ENCODE results near the gene IRF4.

Gene IRF4

DNA sequence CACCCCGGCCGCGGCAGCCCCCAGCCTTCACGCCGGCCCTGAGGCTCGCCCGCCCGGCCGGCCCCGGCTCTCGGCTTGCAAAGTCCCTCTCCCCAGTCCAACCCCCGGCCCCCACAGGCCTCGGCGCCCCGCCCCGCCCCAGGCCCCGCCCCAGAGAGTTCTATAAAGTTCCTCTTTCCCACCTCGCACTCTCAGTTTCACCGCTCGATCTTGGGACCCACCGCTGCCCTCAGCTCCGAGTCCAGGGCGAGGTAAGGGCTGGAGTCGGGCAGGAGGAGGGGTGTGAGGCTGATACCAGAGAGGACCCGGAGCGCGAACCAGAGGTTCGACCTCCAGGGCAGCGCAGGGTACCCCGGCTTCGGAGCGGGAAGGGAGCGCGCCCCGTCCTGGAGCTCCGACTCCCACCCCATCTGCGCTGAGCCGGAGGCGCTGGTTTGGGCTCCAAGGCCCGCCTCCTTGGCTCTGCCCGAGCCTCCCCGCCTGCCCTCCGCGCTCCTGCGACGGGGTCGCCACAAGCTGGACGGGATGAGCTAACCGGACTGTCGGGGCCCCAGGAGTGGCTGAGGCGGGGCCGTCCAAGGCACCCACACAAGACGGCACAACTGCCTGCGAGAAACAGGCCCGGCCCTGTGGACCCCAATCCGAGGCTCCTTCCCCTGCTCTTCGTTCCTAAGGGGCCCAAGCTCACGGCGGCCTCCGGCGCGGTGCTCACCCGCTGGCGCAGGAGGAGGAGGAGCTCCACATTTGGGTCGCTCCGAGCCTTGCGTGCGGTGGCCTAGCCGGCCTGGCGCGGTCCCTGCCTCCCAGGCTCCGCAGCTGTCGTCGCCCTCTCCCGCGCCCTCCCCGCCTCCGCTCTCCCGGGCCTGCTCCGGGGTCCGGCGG, at the start of gene IRF4:
TSS of gene IRF4 (plus strand) at position 194 of the 882 bp plus-strand sequence. CDS start 1,401 bp downstream, outside the sequence.
- no peak for DNase-seq

DNA sequence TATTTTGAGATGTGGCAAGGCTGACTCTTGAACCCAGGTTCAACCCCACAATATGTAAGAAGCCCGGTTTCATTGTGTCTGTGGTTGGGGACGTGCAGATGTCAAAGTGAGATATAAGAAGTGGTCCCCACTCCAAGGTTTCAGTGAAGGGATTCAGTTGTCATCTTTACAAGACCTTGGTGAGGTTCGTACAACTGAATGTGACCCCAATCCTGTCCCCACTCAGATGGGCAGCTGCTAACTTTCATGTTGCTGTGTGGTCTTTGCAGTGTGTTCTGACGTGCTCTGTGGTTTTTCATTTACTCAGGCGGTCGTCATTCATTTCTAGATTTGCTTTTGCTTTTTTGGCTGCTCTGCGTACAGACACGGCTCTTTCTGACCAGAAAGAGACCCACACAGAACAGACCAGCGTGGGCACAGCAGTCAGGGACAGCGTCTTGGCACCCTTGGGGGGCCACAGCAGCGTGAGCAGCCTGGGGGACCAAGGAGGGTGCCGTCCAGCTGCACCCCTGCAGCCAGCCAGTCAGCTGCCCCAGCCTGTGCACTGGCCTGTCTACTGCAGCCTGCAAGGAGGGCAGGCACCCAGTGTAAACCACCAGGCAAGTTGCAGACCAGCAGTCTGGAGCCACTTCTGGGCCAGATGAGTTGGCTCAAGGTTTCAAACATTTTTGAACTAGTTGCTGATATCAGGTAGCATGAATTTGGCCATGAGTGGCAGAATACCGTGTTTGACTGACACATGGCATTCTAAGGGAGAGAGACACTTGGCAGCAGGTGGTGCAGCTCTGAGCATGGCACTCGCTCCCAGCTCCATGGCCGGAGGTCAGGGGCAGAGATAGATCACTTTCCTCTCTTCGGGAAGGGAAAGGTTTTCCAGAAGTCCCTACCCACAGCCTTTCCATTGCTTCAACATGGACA, 49.4 kb upstream of the IRF4 start:
- no peak for DNase-seq

DNA sequence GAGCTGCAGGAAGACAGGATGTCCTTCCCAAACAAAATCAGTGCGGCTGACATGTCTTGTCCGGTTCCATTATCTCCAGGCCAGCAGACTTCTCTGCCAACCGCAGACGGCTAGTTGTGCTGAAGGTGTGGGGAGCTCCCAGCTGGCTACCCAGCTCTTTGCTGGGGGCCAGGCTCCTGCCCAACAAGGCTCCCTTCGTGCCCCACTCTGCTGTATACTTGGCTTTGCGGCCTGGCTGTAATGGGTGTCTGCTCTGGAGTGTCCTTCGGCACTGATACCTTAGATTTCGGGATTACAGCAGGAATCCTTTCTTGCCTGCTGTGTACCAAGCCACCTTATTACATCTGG, 48.7 kb upstream of the IRF4 start:
- no peak for DNase-seq

DNA sequence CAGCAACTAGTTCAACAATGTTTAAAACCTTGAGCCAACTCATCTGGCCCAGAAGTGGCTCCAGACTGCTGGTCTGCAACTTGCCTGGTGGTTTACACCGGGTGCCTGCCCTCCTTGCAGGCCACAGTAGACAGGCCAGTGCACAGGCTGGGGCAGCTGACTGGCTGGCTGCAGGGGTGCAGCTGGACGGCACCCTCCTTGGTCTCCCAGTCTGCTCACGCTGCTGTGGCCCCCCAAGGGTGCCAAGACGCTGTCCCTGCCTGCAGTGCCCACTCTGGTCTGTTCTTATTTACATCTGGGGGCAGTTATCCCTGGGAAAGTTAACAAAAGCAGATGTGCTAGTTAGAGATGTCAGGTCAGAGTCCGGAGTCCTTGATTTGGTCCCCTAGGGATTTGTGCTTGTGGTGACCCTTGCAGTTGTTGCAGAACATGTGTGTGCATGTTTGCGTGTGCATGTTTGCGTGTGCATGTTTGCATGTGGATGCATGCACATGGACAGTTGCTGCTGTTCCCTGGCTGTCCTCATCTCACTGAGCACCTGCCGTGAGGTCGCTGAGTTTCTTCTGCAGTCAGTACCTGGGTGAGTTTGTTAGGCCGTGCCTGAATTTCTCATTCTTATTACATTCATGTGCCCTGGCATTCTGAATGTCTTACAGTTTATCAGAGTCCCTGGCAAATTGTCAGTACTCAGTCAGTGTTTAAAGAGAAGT, 48.2 kb upstream of the IRF4 start:
- no peak for DNase-seq

DNA sequence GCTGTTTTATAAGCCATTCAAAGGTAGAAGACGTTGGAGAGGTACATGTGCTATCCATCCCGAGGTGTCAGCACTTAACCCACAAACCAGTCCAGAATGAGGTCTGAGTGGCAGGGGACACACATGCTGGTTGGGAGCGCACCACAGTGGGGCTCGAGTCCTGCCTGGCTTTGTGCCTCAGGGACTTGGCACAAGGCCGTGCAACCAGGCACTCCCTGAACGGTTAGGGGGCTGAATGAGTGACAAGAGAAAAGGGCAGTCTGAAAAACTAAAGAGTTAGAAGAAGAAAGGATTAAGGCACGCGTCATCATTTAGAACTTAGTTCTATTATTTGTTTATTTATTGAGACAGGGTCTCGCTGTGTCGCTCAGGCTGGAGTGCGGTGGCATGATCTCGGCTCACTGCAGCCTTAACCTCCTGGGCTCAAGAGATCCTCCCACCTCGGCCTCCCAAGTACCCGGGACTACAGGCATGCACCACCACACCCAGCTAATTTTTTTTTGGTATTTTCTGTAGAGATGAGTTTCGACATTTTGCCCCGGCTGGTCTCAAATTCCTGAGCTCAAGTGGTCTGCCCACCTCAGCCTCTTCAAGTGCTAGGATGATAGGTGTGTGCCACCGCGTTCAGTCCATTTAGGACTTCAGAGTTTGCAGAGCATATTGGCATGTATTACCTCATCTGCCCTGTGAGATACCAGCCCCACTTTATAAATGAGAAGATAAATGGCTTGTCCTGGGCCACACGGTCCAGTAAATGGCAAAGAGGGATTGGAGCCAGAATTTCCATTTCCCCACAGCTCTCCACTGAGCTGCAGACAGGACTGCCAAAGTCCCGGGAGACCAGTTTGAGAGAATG, 47.4 kb upstream of the IRF4 start:
- no peak for DNase-seq

DNA sequence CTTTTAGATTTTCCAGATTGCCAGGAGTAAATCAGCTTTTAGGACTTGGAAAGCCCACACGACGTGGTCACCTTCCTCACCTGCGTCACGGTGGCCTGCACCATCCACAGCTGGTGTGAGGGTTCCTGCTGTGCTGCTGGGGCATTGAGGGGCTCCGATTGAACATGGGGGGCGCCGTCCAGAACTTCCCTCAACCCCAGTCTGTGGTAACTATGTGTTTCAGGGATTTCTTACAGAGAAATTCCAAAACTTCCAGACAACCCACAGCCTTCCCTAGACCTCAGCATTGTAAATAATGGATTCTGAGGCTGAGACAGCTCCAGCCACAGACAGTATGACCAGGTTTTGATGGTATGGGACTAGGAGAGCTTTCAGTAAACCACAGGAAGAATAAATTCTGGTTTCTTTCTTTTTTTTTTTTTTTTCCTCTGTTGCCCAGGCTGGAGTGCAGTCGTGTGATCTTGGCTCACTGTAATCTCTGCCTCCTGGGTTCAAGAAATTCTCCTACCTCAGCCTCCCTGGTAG, 46.7 kb upstream of the IRF4 start:
- no peak for DNase-seq

DNA sequence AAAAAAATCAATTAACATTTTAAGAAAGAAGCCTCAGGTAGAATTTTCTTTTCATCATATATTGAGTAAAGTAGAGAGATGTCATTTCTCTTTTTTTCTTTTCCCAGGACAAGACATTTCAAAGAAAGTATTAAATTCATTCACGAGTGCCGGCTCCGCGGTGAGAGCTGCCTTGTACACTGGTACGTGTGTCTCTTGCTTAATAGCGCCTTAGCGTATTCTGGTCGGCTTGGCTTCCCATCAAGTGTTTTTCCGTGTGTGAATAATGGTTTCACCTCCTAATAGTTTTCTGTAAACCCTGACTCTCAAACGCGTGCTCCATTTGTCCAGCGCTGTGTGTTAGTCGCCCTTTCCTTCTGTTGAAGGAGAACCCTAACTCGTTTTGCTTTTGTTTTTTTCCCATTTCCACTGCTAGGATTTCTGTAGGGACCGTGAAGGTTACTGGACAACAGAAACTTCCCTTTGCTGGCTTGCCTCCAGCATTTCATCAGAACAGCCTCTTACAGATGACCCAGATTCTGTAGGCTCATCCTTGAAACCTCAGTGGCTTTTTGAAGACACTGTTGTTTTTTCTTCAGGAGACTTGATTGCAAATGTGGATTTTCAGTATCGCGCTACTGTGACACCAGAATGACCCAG, 45.7 kb upstream of the IRF4 start:
- DNase-seq = no peak

DNA sequence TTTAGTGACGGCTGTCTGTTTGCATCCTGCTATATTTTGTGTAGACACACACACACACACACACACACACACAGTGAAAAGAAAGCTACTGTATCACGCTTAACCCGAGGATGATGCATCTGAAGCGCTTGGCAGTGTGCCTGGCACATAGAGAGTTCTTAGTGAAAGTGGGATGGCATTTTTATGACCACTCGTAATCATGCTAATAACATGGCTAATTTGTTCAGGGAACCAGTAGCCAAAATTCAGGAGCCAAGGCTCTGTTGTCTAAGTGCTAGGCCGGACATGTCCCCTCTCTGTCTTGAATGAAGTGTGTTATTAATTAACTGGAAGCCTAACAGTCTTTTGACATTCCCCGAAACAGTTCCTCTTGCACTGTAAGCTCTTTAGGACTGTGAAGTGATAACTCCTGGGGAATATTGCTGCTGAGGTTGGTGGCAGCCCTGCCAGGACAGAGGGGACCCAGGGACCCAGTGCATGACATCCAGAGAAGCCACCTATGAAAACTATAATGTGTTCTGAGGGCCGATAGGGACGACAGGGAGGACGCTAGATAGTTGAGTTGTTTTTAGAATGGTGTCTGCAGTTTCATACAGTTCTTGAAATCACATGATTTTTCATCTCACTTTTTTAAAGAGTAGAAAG, 45.0 kb upstream of the IRF4 start:
- DNase-seq = no peak

DNA sequence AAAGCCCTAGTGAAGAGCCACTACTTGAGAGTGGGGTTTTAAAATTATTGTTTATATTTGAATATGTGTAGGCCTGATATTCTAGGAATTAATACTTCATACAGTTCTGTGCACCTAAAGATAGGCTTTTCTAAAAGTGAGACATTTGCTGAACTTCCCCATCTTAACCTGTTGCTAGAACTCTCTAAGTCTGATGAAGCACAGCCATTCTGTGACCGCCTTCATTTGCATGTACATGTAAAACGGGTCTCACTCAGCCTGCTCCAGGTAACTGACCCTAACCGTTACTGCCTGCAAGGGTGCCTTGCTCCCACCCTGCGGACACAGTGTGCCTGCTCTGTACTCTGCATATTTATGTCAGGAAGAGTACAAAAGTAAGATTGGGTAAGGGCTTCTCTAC, 44.3 kb upstream of the IRF4 start:
- DNase-seq = no peak

DNA sequence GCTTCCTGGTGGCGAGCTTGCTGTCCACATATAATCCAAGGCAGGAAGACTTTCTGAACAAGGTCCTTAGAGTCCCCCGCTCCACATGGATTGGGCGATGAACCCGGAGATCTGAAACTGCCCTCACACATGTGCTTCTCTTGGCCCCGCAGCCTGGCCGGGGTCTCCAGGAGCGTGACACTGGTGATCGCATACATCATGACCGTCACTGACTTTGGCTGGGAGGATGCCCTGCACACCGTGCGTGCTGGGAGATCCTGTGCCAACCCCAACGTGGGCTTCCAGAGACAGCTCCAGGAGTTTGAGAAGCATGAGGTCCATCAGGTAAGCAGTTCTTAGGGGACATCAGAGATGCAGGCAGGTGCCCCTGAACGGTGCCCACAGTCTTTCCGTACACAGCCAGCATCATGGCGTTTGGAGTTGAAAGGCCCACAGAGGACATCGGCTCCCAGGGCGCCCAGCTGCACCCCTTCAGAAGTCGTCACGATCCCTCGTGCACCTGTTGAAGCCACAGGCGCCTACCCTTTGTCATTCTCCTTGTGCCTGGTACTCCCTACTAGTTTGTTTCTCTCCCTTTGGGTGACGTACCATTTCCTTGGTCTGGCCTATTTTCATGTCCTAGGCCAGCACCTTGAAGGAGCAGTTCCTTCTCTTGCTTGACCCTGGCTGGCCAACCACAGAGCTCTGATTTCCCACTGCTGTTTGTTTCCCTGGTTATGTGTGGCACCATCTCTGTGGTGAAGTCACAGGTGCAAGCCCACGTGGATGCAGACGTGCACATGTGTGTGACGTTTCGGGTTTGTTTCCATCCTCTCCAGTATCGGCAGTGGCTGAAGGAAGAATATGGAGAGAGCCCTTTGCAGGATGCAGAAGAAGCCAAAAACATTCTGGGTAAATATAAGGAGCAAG, 43.3 kb upstream of the IRF4 start:
- DNase-seq = no peak

DNA sequence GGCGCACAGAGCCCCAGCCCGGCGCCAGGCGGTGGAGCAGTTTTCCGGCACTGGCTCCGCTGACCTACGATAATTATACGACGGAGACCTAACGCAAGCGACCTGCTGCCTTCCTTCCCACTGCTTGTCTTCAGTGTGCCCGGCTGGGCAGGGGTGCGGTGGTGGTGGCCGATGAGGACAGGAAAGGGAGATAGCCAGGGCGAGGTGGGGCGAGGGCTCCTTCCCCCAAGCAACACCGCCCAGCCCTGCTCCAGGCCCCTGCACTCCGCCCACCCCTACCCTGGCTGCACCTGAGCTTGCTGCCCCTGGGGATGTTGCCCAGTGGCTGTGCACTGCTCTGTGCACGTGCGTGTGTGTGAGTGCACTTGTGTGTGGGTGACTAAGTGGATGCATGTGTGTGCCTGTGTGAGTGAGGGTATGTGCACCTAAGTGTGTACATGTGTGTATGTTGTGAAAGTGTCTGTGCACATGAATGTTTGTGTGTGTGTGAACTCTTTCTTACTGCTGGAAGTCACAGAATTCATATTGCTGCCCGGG, 42.6 kb upstream of the IRF4 start:
- no peak for DNase-seq

DNA sequence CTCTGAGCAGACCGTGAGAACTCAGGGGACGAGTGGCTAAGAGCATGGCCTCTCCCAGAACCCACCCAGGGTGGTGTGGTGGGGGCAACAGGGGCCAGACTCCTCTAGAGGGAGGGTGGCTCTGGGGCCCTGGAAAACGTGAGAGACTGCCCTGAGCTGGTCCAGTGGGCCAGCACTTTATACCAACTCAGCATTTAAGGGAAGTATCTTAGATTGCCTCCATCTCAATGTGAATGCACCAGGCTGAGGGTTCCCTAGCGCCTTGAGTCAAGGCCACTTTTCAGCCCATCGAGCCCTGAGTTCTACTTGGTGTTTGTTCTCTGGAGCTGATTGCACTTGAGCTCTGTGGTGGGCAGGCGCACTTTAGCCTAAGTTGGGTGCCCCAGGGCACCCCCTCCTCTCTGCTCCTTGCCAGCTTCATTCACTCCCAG, 42.0 kb upstream of the IRF4 start:
- DNase-seq = no peak

DNA sequence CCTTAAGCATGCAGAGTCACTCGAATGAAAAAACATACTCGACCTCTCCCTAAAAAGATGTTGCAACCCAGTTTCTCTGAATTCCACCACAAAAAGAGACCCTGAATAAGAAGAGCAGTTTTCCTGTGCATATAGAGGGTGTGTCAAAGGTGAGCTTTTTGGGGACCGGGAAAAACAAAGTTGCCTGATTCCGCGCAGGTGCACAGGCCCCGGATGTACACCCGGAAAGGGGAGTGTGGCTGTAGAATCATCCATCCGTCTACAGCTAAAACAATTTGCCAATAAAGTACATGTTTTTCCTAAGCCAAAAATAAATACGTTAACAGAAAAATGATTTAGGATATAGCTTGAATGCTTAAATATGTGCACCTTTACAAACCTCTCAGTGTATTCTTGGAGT, 41.2 kb upstream of the IRF4 start:
- DNase-seq = no peak

DNA sequence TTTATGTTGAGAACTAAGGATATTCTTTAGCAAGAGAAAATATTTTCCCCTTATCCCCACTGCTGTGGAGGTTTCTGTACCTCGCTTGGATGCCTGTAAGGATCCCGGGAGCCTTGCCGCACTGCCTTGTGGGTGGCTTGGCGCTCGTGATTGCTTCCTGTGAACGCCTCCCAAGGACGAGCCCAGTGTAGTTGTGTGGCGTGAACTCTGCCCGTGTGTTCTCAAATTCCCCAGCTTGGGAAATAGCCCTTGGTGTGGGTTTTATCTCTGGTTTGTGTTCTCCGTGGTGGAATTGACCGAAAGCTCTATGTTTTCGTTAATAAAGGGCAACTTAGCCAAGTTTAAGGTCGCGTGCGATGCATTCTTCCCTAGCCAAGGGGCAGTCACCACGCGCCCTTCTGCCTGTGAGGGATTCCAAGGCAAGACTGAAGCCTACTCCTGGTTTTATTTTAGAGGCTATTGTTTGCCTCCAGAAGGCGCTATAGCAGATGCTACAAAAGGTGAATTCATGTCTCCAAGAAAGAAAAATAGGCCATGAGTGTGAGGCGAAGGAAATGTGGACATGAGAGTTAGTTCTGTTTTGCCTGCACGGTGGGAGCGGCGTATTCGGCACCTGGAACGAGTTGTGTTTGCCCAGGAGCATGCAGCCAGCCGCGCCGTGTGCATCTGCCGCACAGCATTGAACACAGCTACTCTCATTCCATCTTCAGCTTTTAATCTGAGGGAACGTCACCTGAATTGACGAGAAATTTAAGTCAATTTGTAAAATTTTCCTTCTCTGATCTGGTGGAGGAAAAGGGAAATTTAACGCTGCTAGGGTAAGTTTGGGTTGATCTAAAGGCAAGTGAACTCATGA, 40.3 kb upstream of the IRF4 start:
- DNase-seq = no peak

DNA sequence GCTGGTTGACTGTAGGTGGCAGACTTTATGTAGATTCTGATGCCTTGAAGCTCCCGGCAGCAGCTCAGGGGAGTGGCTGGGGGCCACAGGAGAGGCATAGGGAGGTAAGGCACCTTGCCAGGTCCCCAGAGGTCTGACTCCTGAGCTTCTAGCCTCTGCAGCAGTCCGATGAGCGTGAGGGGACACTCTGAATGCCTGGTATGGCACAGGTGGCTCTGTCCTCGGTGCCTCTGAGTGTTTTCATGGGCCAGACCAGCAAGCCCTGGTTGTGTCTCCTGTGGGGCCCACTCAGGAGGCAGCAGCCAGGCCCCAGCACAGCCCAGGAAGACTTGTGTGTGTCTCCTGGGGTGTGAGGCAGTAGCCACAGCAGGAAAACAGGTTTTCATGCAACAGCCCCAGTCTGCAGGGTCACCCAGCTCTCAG, 39.7 kb upstream of the IRF4 start:
- DNase-seq = no peak

DNA sequence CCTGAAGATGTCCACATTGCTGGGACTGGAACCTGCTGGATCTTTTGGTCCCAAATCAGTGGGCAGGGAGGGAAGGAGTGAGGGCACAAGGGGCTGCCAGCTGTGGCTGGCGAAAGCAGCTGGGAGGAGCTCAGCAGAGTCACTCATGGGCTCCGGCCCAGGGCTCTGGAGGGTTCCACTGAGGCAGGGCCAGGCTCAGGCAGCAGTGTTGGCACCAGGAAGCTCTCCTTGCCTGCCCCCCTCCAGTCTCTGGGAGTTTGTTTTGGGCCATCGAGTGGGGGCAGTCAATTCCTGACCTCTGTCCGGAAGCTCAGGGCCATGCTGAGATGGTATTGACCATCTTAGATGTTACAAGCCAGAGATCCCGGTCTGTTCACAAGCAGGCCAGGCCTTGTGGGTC, 39.1 kb upstream of the IRF4 start:
- no peak for DNase-seq

DNA sequence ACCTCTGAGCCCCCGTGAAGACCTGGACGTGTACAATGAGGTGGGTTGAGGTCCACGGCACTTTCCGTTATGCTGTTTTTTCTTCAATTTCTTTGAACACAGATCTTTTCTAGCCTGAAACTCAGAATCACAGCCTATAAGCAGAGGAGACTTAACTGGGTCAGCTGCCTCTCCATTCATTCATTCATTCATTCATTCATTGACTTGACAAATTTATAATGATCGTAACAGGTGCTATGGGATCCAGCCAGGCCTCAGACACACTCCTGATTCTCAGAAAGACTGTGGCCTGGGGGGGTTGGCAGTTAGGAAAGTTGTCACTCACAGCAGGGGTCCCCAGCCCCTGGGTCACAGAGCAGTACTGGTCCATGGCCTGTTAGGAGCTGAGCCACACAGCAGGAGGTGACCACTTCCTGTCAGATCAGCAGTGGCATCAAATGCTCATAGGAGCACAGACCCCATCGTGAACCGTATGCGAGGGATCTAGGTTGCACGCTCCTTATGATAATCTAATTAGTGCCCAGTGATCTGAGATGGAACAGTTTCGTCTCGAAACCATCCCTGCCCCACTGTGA, 38.6 kb upstream of the IRF4 start:
- DNase-seq = no peak
